ENCODE data around the gene FCHO1.

- no peak for TF ChIP-seq POLR2A (IDR thresholded peaks at IDR 0.05)
- TF ChIP-seq, protein P1, sequence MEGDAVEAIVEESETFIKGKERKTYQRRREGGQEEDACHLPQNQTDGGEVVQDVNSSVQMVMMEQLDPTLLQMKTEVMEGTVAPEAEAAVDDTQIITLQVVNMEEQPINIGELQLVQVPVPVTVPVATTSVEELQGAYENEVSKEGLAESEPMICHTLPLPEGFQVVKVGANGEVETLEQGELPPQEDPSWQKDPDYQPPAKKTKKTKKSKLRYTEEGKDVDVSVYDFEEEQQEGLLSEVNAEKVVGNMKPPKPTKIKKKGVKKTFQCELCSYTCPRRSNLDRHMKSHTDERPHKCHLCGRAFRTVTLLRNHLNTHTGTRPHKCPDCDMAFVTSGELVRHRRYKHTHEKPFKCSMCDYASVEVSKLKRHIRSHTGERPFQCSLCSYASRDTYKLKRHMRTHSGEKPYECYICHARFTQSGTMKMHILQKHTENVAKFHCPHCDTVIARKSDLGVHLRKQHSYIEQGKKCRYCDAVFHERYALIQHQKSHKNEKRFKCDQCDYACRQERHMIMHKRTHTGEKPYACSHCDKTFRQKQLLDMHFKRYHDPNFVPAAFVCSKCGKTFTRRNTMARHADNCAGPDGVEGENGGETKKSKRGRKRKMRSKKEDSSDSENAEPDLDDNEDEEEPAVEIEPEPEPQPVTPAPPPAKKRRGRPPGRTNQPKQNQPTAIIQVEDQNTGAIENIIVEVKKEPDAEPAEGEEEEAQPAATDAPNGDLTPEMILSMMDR (IDR thresholded peaks at IDR 0.05), result no peak
Measured at GRCh38 chr19:17837972-17838371, 86.7 kb downstream of the FCHO1 start.

Measured in suprapubic skin (tissue), 3 donors.